GM12873 (cell line): ENCODE results near the gene SLC9A9.

Experiments
- CTCF ChIP-seq: IDR thresholded peaks from 2 replicates; pipeline ENCODE4 v1.5.1; 2012; ENCODE audit warnings: low read depth, mild to moderate bottlenecking, moderate library complexity, low read length, control low read depth; ENCODE audit not compliant: insufficient read depth; ENCODE audit errors: missing control alignments

SLC9A9 gene

GRCh38 chr3:143479727-143480126 lies 368.5 kb downstream of the SLC9A9 start:
- no peak for TF ChIP-seq CTCF

GRCh38 chr3:143478115-143478693 lies 370.1 kb downstream of the SLC9A9 start:
- no peak for TF ChIP-seq CTCF

DNA sequence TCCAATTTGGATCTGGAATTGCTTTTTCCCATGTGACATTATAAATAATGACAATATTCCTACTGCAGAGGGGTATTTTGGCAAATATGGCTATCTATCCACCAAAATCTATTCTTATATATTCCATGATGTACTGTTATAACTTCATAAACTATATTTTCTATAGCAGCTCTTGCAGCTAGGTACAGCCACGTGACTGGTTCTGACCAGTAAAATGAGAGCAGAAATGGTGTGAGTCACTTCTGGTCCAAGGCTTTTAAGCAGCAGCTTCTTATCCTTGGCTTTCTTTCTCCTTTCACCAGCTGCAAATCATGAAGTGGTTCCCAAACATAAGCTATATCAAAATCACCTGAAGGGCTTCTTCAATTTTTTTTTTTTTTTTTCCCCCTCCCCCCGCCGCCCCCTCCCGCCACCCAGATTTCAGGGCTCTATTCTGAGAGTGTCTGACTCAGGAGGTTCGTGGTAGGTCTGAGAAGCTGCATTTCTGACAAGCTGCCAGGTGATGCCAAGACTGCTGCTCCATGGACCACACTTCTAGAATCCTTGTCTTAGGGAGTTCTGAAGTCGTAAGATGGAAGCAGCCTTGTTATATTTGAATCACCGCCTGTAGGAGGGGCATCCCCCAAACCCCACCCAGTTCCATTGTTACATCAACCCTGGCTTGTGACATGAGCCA lies 371.2 kb downstream of the SLC9A9 start:
- TF ChIP-seq CTCF = no peak

DNA sequence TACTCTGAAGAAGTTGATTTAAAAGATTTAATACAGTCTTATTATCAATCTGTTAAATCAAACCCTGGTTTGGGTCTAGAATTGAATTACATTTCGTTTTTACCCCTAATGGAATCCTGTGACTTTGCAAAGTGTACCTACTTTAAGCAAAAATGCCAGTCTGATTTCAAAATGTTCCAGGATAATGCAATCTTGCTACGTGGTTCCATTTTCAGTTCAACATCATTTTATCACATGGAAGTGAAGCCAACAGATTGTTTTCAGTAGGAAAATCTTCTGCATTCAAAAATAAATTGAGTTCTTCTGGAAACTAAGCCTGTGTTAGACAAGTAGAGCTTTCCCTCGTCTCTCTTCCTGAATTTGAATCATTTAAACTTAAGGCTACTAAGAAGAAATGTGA lies 372.3 kb downstream of the SLC9A9 start:
- no peak for TF ChIP-seq CTCF

DNA sequence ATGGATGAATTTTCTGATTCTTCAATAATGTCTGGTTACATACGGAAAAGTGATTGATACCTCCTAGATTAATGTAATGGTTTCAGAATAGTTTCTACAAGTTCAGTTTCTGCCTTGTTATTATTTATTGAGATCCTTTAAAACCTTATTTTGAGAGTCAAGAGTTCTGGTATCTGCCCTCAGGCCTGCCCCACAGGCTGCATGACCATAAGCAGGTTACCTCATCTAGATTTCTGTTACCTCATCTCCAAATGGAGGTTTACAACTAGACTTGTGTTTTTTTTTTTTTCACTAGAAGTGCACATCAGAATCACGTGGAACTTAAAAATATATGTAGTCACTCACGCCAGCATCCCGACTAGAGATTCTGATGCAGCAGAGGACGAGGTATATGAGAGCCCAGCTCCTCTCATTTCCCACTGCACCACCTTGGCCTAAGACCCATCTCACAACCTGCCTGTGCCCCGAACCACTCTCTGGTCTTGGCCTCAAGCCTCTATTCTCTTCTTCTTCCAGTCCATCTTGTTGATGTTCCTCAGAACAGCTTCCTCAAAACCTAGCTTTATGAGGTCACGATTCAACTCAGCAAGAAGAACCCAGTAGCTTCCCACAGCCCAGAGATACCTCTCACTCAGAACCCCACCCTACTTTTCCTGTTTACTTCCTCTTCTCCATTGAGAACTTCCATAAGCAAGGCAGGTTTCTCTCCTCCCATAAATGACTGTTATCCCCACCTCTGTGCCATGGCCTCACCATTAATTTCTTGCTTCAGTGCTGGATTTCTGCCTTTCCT lies 375.3 kb downstream of the SLC9A9 start:
- TF ChIP-seq CTCF = no peak

DNA sequence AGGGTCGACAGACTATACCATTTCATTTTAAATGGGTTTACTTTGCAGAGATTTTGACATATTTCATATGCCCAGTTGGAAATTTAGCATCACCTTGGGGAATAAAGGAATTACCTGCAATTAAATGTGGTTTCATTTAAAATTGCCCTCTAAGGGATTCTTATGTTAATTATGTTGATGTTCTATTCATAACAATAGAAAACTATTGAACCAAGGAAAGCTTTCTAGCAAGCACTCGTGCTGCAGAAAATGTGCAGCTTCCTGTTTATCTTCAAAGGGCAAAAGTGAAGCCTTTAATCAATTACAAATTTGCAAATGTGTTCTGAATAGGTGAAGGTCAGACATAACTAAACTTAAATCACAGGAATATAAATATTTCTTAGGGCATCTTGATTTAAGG lies 376.6 kb downstream of the SLC9A9 start:
- TF ChIP-seq CTCF = no peak

DNA sequence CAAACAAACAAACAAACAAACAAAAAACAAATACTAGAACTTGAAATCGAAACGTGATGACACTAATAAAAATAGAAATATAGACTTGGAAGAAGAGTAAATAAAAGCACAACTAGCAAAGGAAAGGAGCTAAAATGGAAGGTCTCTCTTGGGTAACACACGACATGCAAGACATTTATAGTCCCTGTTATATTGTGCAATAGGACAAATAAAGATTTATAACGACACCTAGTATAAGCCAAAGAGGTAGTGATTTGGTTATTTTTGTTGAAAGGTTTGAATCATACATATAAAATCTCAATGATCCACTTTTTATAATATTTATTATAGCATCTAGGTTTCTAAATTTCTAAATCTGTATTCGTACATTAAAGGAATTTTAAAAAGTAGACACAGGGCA lies 379.1 kb downstream of the SLC9A9 start:
- TF ChIP-seq CTCF = no peak
